ENCODE measurements around the gene BMI1.
"Not testable (repeated sequence)": the region's sequence is repeated elsewhere in the genome, so short reads cannot be mapped to it uniquely, and the experiment has no call there.

Gene BMI1

GRCh38 chr10:22339761-22340328 is 18.9 kb downstream of the BMI1 start:
- DNase-seq (ENCODE audit: low read depth, low spot score), result no peak

GRCh38 chr10:22340329-22341189 is 19.7 kb downstream of the BMI1 start:
- peak; percentile 57 for DNase-seq (ENCODE audit: low read depth, low spot score)

- DNase-seq (ENCODE audit: low read depth, low spot score), result no peak
Measured at GRCh38 chr10:22341190-22341925, 20.5 kb downstream of the BMI1 start.

- no peak for DNase-seq (ENCODE audit: low read depth, low spot score)
Measured at GRCh38 chr10:22341926-22342196, 21.0 kb downstream of the BMI1 start.

GRCh38 chr10:22342421-22342820 is 21.5 kb downstream of the BMI1 start:
- DNase-seq (ENCODE audit: low read depth, low spot score), result no peak

- no peak for DNase-seq (ENCODE audit: low read depth, low spot score)
Measured at GRCh38 chr10:22343731-22344130, 22.8 kb downstream of the BMI1 start.

- no peak for DNase-seq (ENCODE audit: low read depth, low spot score)
Measured at GRCh38 chr10:22344249-22344648, 23.4 kb downstream of the BMI1 start.

- DNase-seq (ENCODE audit: low read depth, low spot score), result no peak
Measured at GRCh38 chr10:22344781-22345300, 23.9 kb downstream of the BMI1 start.

- DNase-seq (ENCODE audit: low read depth, low spot score), result no peak
Measured at GRCh38 chr10:22345301-22346095, 24.6 kb downstream of the BMI1 start, which contains the start of gene SPAG6. TSS of gene SPAG6 (plus strand) at chr10:22345496. CDS start at chr10:22345612, 116 bp downstream.

- no peak for DNase-seq (ENCODE audit: low read depth, low spot score)
Measured at GRCh38 chr10:22346096-22346661, 25.3 kb downstream of the BMI1 start.

- DNase-seq (ENCODE audit: low read depth, low spot score), result no peak
Measured at GRCh38 chr10:22349755-22350154, 28.9 kb downstream of the BMI1 start.

GRCh38 chr10:22351131-22351703 is 30.3 kb downstream of the BMI1 start:
- no peak for DNase-seq (ENCODE audit: low read depth, low spot score)

- DNase-seq (ENCODE audit: low read depth, low spot score), result no peak
Measured at GRCh38 chr10:22356324-22356873, 35.5 kb downstream of the BMI1 start.

- DNase-seq (ENCODE audit: low read depth, low spot score), result not testable (repeated sequence)
Measured at GRCh38 chr10:22357770-22358169, 36.9 kb downstream of the BMI1 start.

GRCh38 chr10:22363305-22363704 is 42.4 kb downstream of the BMI1 start:
- DNase-seq (ENCODE audit: low read depth, low spot score), result no peak

GRCh38 chr10:22364407-22365140 is 43.7 kb downstream of the BMI1 start:
- DNase-seq (ENCODE audit: low read depth, low spot score), result no peak

- DNase-seq (ENCODE audit: low read depth, low spot score), result no peak
Measured at GRCh38 chr10:22365233-22365632, 44.3 kb downstream of the BMI1 start.

GRCh38 chr10:22365644-22366434 is 44.9 kb downstream of the BMI1 start:
- DNase-seq (ENCODE audit: low read depth, low spot score), result no peak

GRCh38 chr10:22366435-22366703 is 45.5 kb downstream of the BMI1 start:
- DNase-seq (ENCODE audit: low read depth, low spot score), result no peak
